RCC 7860 (cell line): ENCODE results near the gene NPIPB5.
"Not testable (repeated sequence)": the region's sequence is repeated elsewhere in the genome, so short reads cannot be mapped to it uniquely, and the experiment has no call there.

Experiments
- DNase-seq: peaks from one replicate; pipeline ENCODE4 v3.0.0-alpha.2; 2015; ENCODE audit warnings: low spot score
- FAIRE-seq: peaks from 2 replicates; lab custom pipeline; 2012; peaks lifted over from hg19 to GRCh38; lab: Jason Lieb, UNC

NPIPB5 gene

DNA sequence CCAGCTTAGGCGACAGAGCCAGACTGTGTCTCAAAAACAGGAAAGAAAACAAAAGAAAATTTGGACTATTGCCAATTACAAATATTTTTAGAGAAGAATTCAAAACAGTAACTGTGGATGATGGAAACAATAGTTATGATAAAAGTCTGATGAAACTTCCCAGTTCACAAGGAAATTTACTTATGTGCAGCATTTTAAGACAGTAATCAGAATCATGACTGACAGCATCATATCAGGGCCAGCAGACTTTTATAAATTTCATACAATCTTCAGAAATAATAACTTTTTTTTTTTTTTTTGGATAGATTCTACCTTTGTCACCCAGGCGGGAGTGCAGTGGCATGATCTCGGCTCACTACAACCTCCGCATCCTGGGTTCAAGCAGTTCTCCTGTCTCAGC lies at the start of gene NPIPB5:
TSS of gene NPIPB5 (plus strand) at position 301 of the 400 bp plus-strand sequence. CDS start 2,911 bp downstream, outside the sequence.
- not testable (repeated sequence) for DNase-seq, FAIRE-seq

DNA sequence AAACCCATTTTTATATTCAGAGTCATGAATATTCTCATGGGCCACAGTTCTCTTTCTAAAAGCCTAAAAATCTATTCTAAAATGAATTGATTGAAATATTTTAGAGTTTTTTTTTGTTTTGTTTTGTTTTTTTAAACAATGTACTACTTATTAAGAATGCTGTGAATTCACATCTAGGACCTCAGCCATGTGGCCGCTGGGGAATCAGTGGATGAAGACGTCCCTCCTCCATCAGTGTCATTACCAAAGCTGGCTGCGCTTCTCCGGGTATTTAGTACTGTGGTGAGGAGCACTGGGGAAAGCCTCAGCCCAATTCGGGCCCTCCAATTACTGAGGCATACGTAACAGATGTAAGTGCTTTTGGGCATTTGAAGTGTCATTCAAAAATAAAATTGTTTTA lies 41.8 kb upstream of the NPIPB5 start:
- not testable (repeated sequence) for FAIRE-seq, DNase-seq

DNA sequence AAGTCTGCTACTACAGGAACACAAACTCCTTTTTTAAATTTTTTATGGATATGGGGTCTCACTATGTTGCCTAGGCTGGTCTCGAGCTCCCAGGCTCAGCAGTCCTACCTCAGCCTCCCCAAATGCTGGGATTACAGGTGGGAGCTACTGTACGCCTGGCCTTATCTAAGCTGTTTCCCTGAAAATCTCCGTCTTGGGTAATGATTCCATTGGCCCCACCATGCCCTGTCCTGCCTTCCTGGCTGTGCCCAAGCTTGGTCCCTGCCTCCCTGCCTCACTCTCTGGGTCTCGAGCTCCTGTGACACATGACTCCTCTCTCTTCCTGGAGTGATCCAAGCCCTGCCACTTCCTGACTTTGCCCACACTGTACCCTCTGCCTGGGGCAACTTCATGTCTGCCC lies 27.3 kb downstream of the NPIPB5 start:
- not testable (repeated sequence) for DNase-seq, FAIRE-seq

DNA sequence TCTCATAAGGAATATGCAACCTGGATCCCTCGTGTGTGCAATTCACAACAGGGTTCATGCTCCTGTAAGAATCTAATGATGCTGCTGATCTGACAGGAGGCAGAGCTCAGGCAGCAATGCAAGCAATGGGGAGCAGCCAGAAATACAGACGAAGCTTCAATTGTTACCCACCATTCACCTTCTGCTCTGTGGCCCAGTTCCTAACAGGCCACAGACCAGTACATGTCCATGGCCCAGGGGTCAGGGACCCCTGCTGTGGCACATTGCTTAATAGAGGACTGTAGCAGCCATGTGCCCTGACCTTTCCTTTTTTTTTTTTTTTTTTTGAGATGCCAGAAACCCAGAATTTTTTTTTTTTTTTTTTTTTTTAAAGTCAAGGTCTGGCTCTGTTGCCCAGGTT lies 34.1 kb downstream of the NPIPB5 start:
- FAIRE-seq, DNase-seq: not testable (repeated sequence)

DNA sequence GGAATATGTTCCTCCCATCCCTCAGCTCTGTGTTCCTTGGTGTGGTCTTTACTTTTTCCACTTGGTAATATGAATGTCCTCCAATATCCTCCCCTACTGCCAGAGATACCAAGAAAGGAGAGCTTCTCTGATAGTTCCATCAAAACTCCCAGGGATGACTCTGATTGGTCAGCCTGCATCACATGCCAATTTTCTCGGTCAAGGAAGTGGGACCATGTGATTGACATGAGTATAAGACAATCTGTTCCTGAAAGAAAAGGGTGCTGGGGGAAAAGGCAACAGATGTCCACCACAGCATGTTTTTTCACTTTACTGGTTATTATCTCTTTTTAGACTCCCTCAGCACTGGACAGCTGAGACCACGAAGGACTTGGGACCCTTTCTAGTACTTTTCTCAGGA lies 35.9 kb downstream of the NPIPB5 start:
- not testable (repeated sequence) for FAIRE-seq, DNase-seq

DNA sequence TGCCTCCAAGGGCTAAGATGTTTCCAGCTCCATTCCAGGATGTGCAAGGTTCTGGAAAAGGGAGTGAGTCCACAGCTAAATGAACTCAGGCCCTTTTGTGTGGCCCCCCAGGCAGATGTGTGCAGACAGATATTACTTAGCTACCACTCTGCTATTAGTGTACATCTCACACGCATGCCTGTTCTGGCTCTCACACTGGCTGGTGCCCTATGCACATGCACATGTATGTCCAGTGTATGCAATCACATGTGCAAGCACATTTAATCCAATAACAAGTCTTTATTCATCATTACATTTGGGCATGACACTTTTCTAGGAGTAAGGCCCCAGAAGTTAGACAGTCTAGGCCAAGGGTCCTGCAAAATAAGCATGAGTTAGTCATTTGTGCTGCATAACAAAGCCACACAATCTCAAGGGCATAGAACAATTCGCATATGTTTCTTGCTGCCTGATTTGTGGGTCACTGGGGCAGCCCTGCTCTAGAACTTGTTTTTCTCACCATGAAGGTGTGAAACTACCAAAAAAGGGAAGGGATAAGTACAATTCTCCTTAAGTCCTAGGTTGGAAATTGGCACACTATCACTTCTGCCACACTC lies 36.6 kb downstream of the NPIPB5 start:
- not testable (repeated sequence) for DNase-seq, FAIRE-seq

DNA sequence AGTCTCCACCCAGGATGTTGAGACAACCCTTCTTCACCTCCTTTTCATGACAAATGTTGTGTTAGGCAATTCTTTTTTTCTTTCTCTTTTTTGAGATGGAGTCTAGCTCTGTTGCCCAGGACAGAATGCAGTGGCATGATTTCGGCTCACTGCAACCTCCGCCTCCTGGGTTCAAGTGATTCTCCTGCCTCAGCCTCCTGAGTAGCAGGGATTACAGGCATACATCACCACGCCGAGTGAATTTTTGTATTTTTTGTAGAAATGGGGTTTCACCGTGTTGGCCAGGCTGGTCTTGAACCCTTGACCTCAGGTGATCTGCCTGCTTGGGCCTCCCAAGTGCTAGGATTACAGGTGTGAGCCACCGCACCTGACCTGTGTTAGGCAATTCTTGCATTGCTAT lies 39.2 kb downstream of the NPIPB5 start:
- FAIRE-seq, DNase-seq: not testable (repeated sequence)

DNA sequence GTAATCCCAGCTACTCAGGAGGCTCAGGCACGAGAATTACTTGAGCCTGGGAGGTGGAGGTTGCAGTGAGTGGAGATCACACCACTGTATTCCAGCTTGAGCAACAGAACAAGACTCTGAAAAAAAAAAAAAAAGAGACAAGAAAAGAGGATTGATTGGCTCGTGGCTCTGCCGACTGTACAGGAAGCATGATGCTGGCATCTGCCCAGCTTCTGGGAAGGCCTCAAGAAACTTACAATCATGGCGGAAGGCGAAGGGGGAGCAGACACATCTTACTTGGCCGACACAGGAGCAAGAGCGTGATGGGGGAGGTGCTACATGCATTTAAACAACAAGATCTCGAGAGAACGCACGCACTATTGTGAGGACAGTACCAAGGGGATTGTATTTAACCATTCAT lies 40.5 kb downstream of the NPIPB5 start:
- DNase-seq, FAIRE-seq: not testable (repeated sequence)

DNA sequence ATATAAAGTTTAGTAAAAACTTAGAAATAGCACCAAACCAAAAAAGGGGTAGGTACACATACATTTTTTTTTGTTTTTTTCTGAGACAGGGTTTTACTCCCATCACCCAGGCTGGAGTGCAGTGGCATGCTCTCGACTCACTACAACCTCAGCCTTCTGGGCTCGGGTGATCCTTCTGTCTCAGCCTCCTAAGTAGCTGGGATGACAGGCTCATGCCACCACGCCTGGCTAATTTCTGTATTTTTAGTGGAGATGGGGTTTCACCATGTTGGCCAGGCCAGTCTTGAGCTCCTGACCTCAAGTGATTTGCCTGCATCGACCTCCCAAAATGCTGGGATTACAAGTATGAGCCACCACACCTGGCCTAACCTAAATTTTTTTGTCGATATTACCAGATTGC lies 41.0 kb downstream of the NPIPB5 start:
- DNase-seq, FAIRE-seq: not testable (repeated sequence)

DNA sequence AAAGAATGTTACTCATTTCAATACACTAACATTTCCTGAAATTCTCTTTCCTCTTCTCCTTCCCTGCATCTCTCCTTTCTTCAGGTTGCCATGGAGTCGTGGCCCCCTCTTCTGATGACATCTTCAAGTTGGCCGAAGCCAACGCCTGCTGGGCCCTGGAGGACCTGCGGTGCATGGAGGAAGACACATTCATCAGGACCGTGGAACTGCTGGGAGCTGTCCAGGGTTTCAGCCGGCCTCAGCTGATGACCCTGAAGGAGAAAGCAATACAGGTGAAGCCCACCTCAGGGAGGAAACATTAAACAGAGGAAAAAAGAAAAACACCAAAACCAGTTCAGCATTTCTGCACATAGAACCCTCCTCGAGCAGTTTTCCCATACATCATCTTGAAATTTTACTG lies 46.1 kb downstream of the NPIPB5 start:
- not testable (repeated sequence) for FAIRE-seq, DNase-seq
